Measurements from ENCODE around the gene CNIH2.

The CNIH2 gene

GRCh38 chr11:66331542-66332370 is 53.8 kb downstream of the CNIH2 start:
- DNase-seq (ENCODE audit: low spot score), result no peak

- DNase-seq (ENCODE audit: low spot score), result no peak
These were observed 54.6 kb downstream of the CNIH2 start for GRCh38 chr11:66332371-66333219.

GRCh38 chr11:66333220-66333877 is 55.4 kb downstream of the CNIH2 start:
- DNase-seq (ENCODE audit: low spot score), result no peak
